Neural cell (in vitro differentiated cells): ENCODE measurements around the gene PTMS. TPM values are rescaled to one million over a fixed set of nuclear protein-coding genes. Genes with fewer than 3 reads are reported as not detected.

ENCODE experiments used
- H2AFZ ChIP-seq: fragments of 200-600, 300-800 bp; sonication (generic), shearing (Covaris generic); 2 replicates; pipeline ENCODE4 v1.6.0; 2014; ENCODE audit warnings: low read depth, mild to moderate bottlenecking, antibody characterized with exemption, low read length, moderate library complexity
- H3F3A ChIP-seq: fragments of 200-600 bp; shearing (Covaris generic); 2 replicates; pipeline ENCODE4 v1.6.1; 2016; ENCODE audit warnings: mild to moderate bottlenecking, moderate library complexity, mixed read lengths, antibody characterized with exemption, low read length; ENCODE audit not compliant: insufficient read depth, poor library complexity, severe bottlenecking
- H3K27ac ChIP-seq: fragments of 200-600, 300-800 bp; sonication (generic), shearing (Covaris generic); 2 replicates; pipeline ENCODE4 v1.5.1; 2014; ENCODE audit warnings: mild to moderate bottlenecking, low read length, moderate library complexity
- H3K27me3 ChIP-seq: fragments of 300-800, 200-600 bp; sonication (generic), shearing (Covaris generic); 2 replicates; pipeline ENCODE4 v1.6.0; 2014; ENCODE audit warnings: mild to moderate bottlenecking, low read depth, low read length, moderate library complexity; ENCODE audit not compliant: insufficient read depth
- H3K36me3 ChIP-seq: fragments of 300-800, 200-600 bp; sonication (generic), shearing (Covaris generic); 2 replicates; pipeline ENCODE4 v1.5.1; 2014; ENCODE audit warnings: mild to moderate bottlenecking, antibody characterized with exemption, low read length, moderate library complexity; ENCODE audit not compliant: insufficient read depth
- H3K4me2 ChIP-seq: fragments of 300-800, 200-600 bp; sonication (generic), shearing (Covaris generic); 2 replicates; pipeline ENCODE4 v1.6.0; 2014; ENCODE audit warnings: mild to moderate bottlenecking, low read length
- H3K4me3 ChIP-seq: fragments of 300-800, 200-600 bp; sonication (generic), shearing (Covaris generic); 2 replicates; pipeline ENCODE4 v1.5.1; 2014; ENCODE audit warnings: mild to moderate bottlenecking, low read length, moderate library complexity
- H3K79me2 ChIP-seq: fragments of 200-600 bp; shearing (Covaris generic); replicated peaks from 2 replicates; pipeline ENCODE4 v1.6.0; 2014; ENCODE audit warnings: mild to moderate bottlenecking, low read length, moderate library complexity; ENCODE audit not compliant: insufficient read depth
- H3K9ac ChIP-seq: fragments of 300-800, 200-600 bp; sonication (generic), shearing (Covaris generic); 2 replicates; pipeline ENCODE4 v1.6.1; 2016; ENCODE audit warnings: mild to moderate bottlenecking, low read length, mixed read lengths
- H3K9me2 ChIP-seq: fragments of 200-600 bp; shearing (Covaris generic); 2 replicates; pipeline ENCODE4 v1.6.1; 2016; ENCODE audit warnings: mild to moderate bottlenecking, low read length, mixed read lengths; ENCODE audit not compliant: insufficient read depth
- H3K9me3 ChIP-seq: fragments of 200-600, 300-800 bp; sonication (generic), shearing (Covaris generic); 2 replicates; pipeline ENCODE4 v1.6.1; 2016; ENCODE audit warnings: mild to moderate bottlenecking, mixed run types, low read length, moderate library complexity, mixed read lengths
- H4K20me1 ChIP-seq: fragments of 200-600 bp; shearing (Covaris generic); 2 replicates; pipeline ENCODE4 v1.6.1; 2016; ENCODE audit warnings: mild to moderate bottlenecking, mixed run types; ENCODE audit not compliant: insufficient read depth
- CTCF ChIP-seq: fragments of 450-650 bp; IDR thresholded peaks from 2 replicates; pipeline ENCODE4 v1.5.1; 2014; ENCODE audit warnings: antibody characterized with exemption, mild to moderate bottlenecking, moderate library complexity; ENCODE audit not compliant: poor library complexity, severe bottlenecking
- EP300 ChIP-seq: fragments of 450-650 bp; conservative IDR thresholded peaks from 2 replicates; pipeline ENCODE4 v1.6.1; 2014; ENCODE audit warnings: antibody characterized with exemption, mild to moderate bottlenecking, moderate library complexity; ENCODE audit not compliant: poor library complexity, severe bottlenecking
- EZH2 ChIP-seq: fragments of 200-600, 300-800 bp; shearing (Covaris generic), sonication (generic); IDR thresholded peaks from 2 replicates; pipeline ENCODE4 v1.6.1; 2014; ENCODE audit warnings: antibody characterized with exemption, low read length, borderline replicate concordance, mild to moderate bottlenecking; ENCODE audit not compliant: insufficient read depth, poor library complexity, severe bottlenecking
- MXI1 ChIP-seq: fragments of 450-650 bp; conservative IDR thresholded peaks from 2 replicates; pipeline ENCODE4 v1.6.1; 2014; ENCODE audit warnings: antibody characterized with exemption, mild to moderate bottlenecking; ENCODE audit not compliant: poor library complexity, severe bottlenecking
- POLR2AphosphoS5 ChIP-seq: IDR thresholded peaks from 2 replicates; pipeline ENCODE4 v1.6.1; 2012
- RAD21 ChIP-seq: fragments of 450-650 bp; conservative IDR thresholded peaks from 2 replicates; pipeline ENCODE4 v1.6.1; 2014; ENCODE audit warnings: antibody characterized with exemption, mild to moderate bottlenecking, moderate library complexity
- REST ChIP-seq: IDR thresholded peaks from 2 replicates; pipeline ENCODE4 v1.6.1; 2012; ENCODE audit warnings: borderline replicate concordance
- SMC3 ChIP-seq: fragments of 450-650 bp; conservative IDR thresholded peaks from 2 replicates; pipeline ENCODE4 v1.6.1; 2014; ENCODE audit warnings: antibody characterized with exemption, mild to moderate bottlenecking, moderate library complexity; ENCODE audit not compliant: poor library complexity
- TAF1 ChIP-seq: IDR thresholded peaks from 2 replicates; pipeline ENCODE4 v1.6.1; 2012; ENCODE audit warnings: low read depth
- polyA plus RNA-seq: library from polyadenylated mRNA; depleted of rRNA; stranded (reverse); fragments of >200 nt; gene quantifications from 2 replicates; pipeline ENCODE4 v1.2.3, GENCODE V29; 2014

The PTMS gene
- polyA plus RNA-seq, 1 donor from 2014 or later, result 557 TPM

- Histone ChIP-seq H3K4me2 (no peak overlapping the region), H3K9me2 (no peaks in the 10 kb centered on the region), H2AFZ (no peak overlapping the region), H3K9me3 (no peaks in the 10 kb centered on the region), H3K79me2 (no peaks in the 10 kb centered on the region), H3K9ac (no peak overlapping the region), H3K4me3 (no peak overlapping the region), H4K20me1 (no peaks in the 10 kb centered on the region), H3K36me3 (no peaks in the 10 kb centered on the region), H3F3A (no peaks in the 10 kb centered on the region), H3K27ac (no peak overlapping the region), H3K27me3 (no peaks in the 10 kb centered on the region)
- TF ChIP-seq CTCF (no peak), RAD21 (no peak), SMC3 (no peak), REST (no peak), EZH2 (no peak), EP300 (no peak), TAF1 (no peak), POLR2AphosphoS5 (no peak), MXI1 (no peak)
These were observed 36.0 kb upstream of the PTMS start for GRCh38 chr12:6730169-6730568.

GRCh38 chr12:6734506-6735387 is 31.4 kb upstream of the PTMS start:
- H3K27ac ChIP-seq, result no peak overlapping the region
- no peak overlapping the region for H2AFZ ChIP-seq
- no peaks in the 10 kb centered on the region for H3K9me2 ChIP-seq
- H4K20me1 ChIP-seq, result no peaks in the 10 kb centered on the region
- TF ChIP-seq EZH2 (no peak), POLR2AphosphoS5 (no peak), RAD21 (no peak), EP300 (no peak), TAF1 (no peak), MXI1 (no peak), REST (no peak), CTCF (no peak), SMC3 (no peak)
- no peaks in the 10 kb centered on the region for H3K79me2 ChIP-seq
- H3F3A ChIP-seq, result no peaks in the 10 kb centered on the region
- H3K36me3 ChIP-seq, result no peaks in the 10 kb centered on the region
- no peak overlapping the region for H3K9ac ChIP-seq
- H3K9me3 ChIP-seq, result no peaks in the 10 kb centered on the region
- H3K4me3 ChIP-seq, result no peak overlapping the region
- H3K4me2 ChIP-seq, result no peak overlapping the region
- no peaks in the 10 kb centered on the region for H3K27me3 ChIP-seq
